Ovary (tissue), 9 donors: ENCODE results near the gene HOXC9. TPM values are rescaled to one million over a fixed set of nuclear protein-coding genes. Genes with fewer than 3 reads are reported as not detected.
A peak's percentile ranks its signal among the peaks of the same experiment; 100 is the strongest.

ENCODE experiments used
- DNase-seq, 5 donors: peaks; one replicate each; pipeline ENCODE4 v3.0.0-alpha.2; 2019 to 2020
- H3K27ac ChIP-seq, 2 donors: fragments of 200-600 bp; one replicate each; pipeline versions ENCODE4 v1.5.1 to v1.8.0; 2019 to 2022
- H3K27me3 ChIP-seq: fragments of 200-600 bp; one replicate; pipeline ENCODE4 v1.8.0; 2022
- H3K36me3 ChIP-seq: fragments of 200-600 bp; sonication (generic); one replicate; pipeline ENCODE4 v1.5.1; 2019
- H3K4me1 ChIP-seq: one replicate; pipeline ENCODE4 v1.8.1; 2013; ENCODE audit warnings: mild to moderate bottlenecking, moderate library complexity; ENCODE audit not compliant: insufficient read depth
- H3K4me3 ChIP-seq: fragments of 200-600 bp; sonication (generic); one replicate; pipeline ENCODE4 v1.5.1; 2017
- H3K9me3 ChIP-seq, 2 donors: fragments of 200-600 bp in 1 of 2; sonication (generic) in 1 of 2; one replicate each; pipeline versions ENCODE4 v1.5.1 to v1.8.1; 2013 to 2019; ENCODE audit warnings: mild to moderate bottlenecking in 1 of 2, moderate library complexity in 1 of 2
- CTCF ChIP-seq, 3 donors: fragments of 450-650 bp in 2 of 3; fragments of 200-600 bp in 1 of 3; IDR thresholded peaks; one replicate each; pipeline versions ENCODE4 v1.5.1 to v1.8.0; 2016 to 2022; ENCODE audit warnings: antibody characterized with exemption in 3 of 3, mild to moderate bottlenecking in 1 of 3
- EP300 ChIP-seq: sonication (generic); formaldehyde crosslinking; IDR thresholded peaks from one replicate; pipeline ENCODE4 v1.6.1; 2017; ENCODE audit warnings: antibody characterized with exemption
- POLR2A ChIP-seq: fragments of 450-650 bp; IDR thresholded peaks from one replicate; pipeline ENCODE4 v1.6.1; 2017; ENCODE audit warnings: antibody characterized with exemption, mild to moderate bottlenecking, moderate library complexity
- WGBS, 3 donors: extraction: QIAGEN DNeasy Blood & Tissue Kit in 1 of 3; methylation state at CpG; one replicate each; pipeline versions ENCODE4 v1.1.5 to v1.1.7; 2013 to 2017; 5-methylcytosine and 5-hydroxymethylcytosine counted together
- intact Hi-C, 4 donors: fragments of 100-400 bp; cut with DNase I; formaldehyde crosslinking; loops; one replicate each; pipeline versions ENCODE4 v1.11.0 to v1.15.1; 2022 to 2023
- polyA plus RNA-seq, 2 donors: library from polyadenylated mRNA; stranded (reverse); fragments of 200-250 nt in 1 of 2; fragments of 350-450 nt in 1 of 2; fragmentation: Illumina TruSeq in 1 of 2; extraction: RNeasy Lipid Tissue Mini Kit (QIAGEN cat#74804) in 1 of 2; gene quantifications; one replicate each; pipeline ENCODE4 v1.2.3, GENCODE V29; 2013 to 2014
- total RNA-seq, 7 donors: library from RNA; depleted of rRNA in 2 of 7; stranded (reverse); fragments of >200 nt in 2 of 7; fragmentation: NEBNext Ultra II Directional in 3 of 7; extraction: Animal tissue kit (Norgen Biotek cat#: 25700) in 3 of 7; gene quantifications; one replicate each; pipeline versions ENCODE4 v1.1.0 to v1.2.4, GENCODE V29; 2016 to 2023
- donor health status: DM: no; HTN: no; CAD: no; lungs with moderate emphysema.
- donor health status: DM: no; HTN: no; CAD: no.
- donor health status: Bipolar disorder and iron deficiency.
- donor health status: DM: yes; HTN: yes; CAD: no.
- donor health status: DM: no; HTN: no; CAD: no.
- donor health status: DM: yes; HTN: yes; CAD: no.

Gene HOXC9
- total and polyA plus RNA-seq, 9 donors = 0.26 to 15.0 (median 1.9) TPM; not detected in 1

GRCh38 chr12:54010972-54011664, 11.2 kb downstream of the HOXC9 start:
- 52 to 56% (median 53%) methylated on average over 17 of the region's 17 CpGs for WGBS, 3 donors
- peak overlapping the region in 1 of 2 donors; percentile 74 for H3K27ac ChIP-seq

GRCh38 chr12:54011665-54012532, 11.9 kb downstream of the HOXC9 start:
- no peaks in the 10 kb centered on the region for H3K9me3 ChIP-seq
- WGBS, 3 donors = 80 to 83% (median 83%) methylated on average over 14 of the region's 14 CpGs
- no peaks in the 10 kb centered on the region for H3K4me1 ChIP-seq
- peak overlapping the region in 1 of 2 donors; percentile 74 for H3K27ac ChIP-seq
- no peaks in the 10 kb centered on the region for H3K27me3 ChIP-seq
- H3K36me3 ChIP-seq = no peaks in the 10 kb centered on the region
- intact Hi-C loops = no loop called here
- H3K4me3 ChIP-seq = no peak overlapping the region
- no peak for DNase-seq
- TF ChIP-seq POLR2A (no peak), CTCF (IDR thresholded peaks at IDR 0.05) (no peak), EP300 (no peak)

More at GRCh38 chr12:54010972-54011664, 11.2 kb downstream of the HOXC9 start:
- Histone ChIP-seq H3K9me3 (no peaks in the 10 kb centered on the region), H3K27me3 (no peaks in the 10 kb centered on the region), H3K36me3 (no peaks in the 10 kb centered on the region), H3K4me3 (no peak overlapping the region), H3K4me1 (peaks cover 2% of the 10 kb centered on the region)
- intact Hi-C loops = no loop called here
- no peak for TF ChIP-seq EP300
- TF ChIP-seq POLR2A = no peak
- TF ChIP-seq CTCF (IDR thresholded peaks at IDR 0.05) = no peak
- DNase-seq = no peak

- Histone ChIP-seq H3K4me3 (no peak overlapping the region), H3K9me3 (no peaks in the 10 kb centered on the region), H3K27ac (peak overlapping the region in 1 of 2 donors; percentile 39), H3K27me3 (no peaks in the 10 kb centered on the region), H3K36me3 (no peaks in the 10 kb centered on the region), H3K4me1 (no peaks in the 10 kb centered on the region)
- TF ChIP-seq EP300 = no peak
- no peak for TF ChIP-seq CTCF (IDR thresholded peaks at IDR 0.05)
- TF ChIP-seq POLR2A = no peak
- intact Hi-C loops = no loop called here
- no peak for DNase-seq
- WGBS, 3 donors = 77 to 81% (median 80%) methylated on average over 6 of the region's 6 CpGs
These were observed 12.9 kb downstream of the HOXC9 start for GRCh38 chr12:54012631-54013409.

- Histone ChIP-seq H3K9me3 (no peaks in the 10 kb centered on the region), H3K36me3 (no peaks in the 10 kb centered on the region), H3K27me3 (no peaks in the 10 kb centered on the region), H3K27ac (peak overlapping the region in 1 of 2 donors; percentile 78), H3K4me1 (no peaks in the 10 kb centered on the region), H3K4me3 (no peak overlapping the region)
- intact Hi-C loops = no loop called here
- DNase-seq = peak in 1 of 5 donors; percentile 47
- WGBS, 3 donors = 60 to 74% (median 71%) methylated on average over 36 of the region's 36 CpGs
- TF ChIP-seq CTCF (IDR thresholded peaks at IDR 0.05) (no peak), POLR2A (no peak), EP300 (no peak)
These were observed 14.5 kb downstream of the HOXC9 start for GRCh38 chr12:54014377-54015017.
